ENCODE measurements around the gene KCNN4.

KCNN4 gene

DNA sequence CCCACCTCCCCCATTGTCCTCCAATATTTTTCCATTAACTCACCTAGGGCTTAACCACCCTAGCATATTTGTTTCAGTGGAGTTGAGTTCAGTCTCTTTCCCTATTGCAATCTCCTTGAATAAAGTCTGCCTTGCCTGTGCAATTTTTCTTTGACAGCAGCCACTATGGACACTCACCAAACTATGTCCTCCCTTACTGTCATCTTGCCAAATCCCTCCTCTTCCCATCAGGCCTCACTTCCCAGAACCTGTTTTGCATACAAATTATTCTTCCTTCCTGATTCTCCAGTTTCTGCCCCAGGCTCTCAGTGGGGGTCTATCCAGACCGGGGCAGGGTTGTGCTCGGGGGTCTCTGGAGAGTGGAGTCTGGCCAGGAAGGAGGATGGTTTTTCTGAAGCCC is 23.7 kb upstream of the KCNN4 start:
- WGBS (ENCODE audit: extremely low coverage, insufficient coverage, low lambda C conversion rate) = no CpG with 5 or more reads among the region's 2 CpGs
- H3K27me3 ChIP-seq (ENCODE audit: insufficient read depth, low read length, poor library complexity) = peaks cover 4% of the 10 kb centered on the region

DNA sequence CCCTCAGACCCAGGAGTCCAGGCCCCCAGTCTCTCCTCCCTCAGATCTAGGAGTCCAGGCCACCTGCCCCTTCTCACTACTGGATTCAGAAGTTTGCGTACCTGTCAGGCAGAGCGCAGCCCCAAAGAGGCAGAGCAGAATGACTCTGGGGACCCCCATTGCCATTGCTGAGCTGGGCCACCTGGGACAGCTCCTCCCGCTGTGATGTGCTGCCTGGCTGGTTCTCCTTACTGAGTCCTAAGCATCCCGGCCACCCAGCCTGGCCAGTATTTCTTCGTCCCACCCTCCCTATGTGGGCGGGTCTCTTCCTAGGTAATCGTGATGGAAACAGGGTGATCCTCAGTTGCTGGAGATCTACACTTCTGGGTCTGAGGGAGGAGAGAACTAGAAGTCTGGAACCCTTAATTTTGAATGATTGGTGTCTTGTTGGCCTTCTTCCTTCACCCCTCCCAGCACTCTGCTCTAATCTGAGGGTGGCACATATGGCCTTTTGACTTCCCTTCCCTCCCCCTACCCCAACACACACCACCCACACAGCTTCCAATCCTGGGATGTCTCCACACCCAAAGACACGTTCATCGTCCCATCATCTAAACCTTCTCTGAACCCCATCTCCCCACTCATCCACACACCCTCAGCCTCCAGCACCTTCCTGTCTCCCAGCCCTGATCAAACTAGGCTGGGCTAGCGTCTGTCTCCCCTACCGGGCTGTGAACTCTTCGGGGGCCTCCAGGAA is 21.6 kb upstream of the KCNN4 start, which contains the start of gene LYPD5:
TSS of gene LYPD5 (minus strand) at position 232 of the 736 bp plus-strand sequence. CDS start at position 165, 67 bp downstream.
- Histone ChIP-seq H2BK5ac (ENCODE audit: low read length) (no peak within 1 kb of the TSS), H3K4ac (ENCODE audit: low read depth, low read length) (no peak within 1 kb of the TSS), H3K4me1 (ENCODE audit: control insufficient read depth, low read depth, low read length) (no peaks in the 10 kb centered on the region), H3K79me2 (ENCODE audit: control insufficient read depth, insufficient read depth, low read length) (no peaks in the 10 kb centered on the region), H3K36me3 (ENCODE audit: control insufficient read depth, insufficient read depth, low read length) (no peaks in the 10 kb centered on the region), H3K4me2 (ENCODE audit: low read length) (no peak within 1 kb of the TSS), H4K5ac (ENCODE audit: low read length) (no peak within 1 kb of the TSS), H3K27me3 (ENCODE audit: insufficient read depth, low read length, poor library complexity) (peaks cover 4% of the 10 kb centered on the region), H3K23ac (ENCODE audit: low read length) (no peak within 1 kb of the TSS), H2AK5ac (ENCODE audit: low read length) (no peak within 1 kb of the TSS), H4K8ac (ENCODE audit: low read depth, low read length) (no peak within 1 kb of the TSS), H2BK120ac (ENCODE audit: low read depth, low read length) (no peak within 1 kb of the TSS), H2BK15ac (replicated peaks; ENCODE audit: low read depth) (no peak within 1 kb of the TSS), H3K79me1 (ENCODE audit: low read length) (no peaks in the 10 kb centered on the region), H3K4me3 (ENCODE audit: low read length) (no peak within 1 kb of the TSS), H3K18ac (ENCODE audit: low read length) (no peak within 1 kb of the TSS), H3K27ac (ENCODE audit: low read depth, low read length) (no peak within 1 kb of the TSS), H3K56ac (ENCODE audit: low read length) (no peak within 1 kb of the TSS), H3K9ac (ENCODE audit: low read length) (no peak within 1 kb of the TSS)
- no peak for DNase-seq
- WGBS (ENCODE audit: extremely low coverage, insufficient coverage, low lambda C conversion rate) = no CpG with 5 or more reads among the region's 12 CpGs

More for the DNA sequence above, 23.7 kb upstream of the KCNN4 start:
- H2AK5ac ChIP-seq (ENCODE audit: low read length) = no peak overlapping the region
- no peak overlapping the region for H3K23ac ChIP-seq (ENCODE audit: low read length)
- H3K79me1 ChIP-seq (ENCODE audit: low read length) = no peaks in the 10 kb centered on the region
- H2BK15ac ChIP-seq (replicated peaks; ENCODE audit: low read depth) = no peak overlapping the region
- no peaks in the 10 kb centered on the region for H3K36me3 ChIP-seq (ENCODE audit: control insufficient read depth, insufficient read depth, low read length)
- H3K4ac ChIP-seq (ENCODE audit: low read depth, low read length) = no peak overlapping the region
- H3K4me3 ChIP-seq (ENCODE audit: low read length) = no peak overlapping the region
- no peak overlapping the region for H3K9ac ChIP-seq (ENCODE audit: low read length)
- H3K27ac ChIP-seq (ENCODE audit: low read depth, low read length) = no peak overlapping the region
- no peak overlapping the region for H3K56ac ChIP-seq (ENCODE audit: low read length)
- no peak overlapping the region for H3K18ac ChIP-seq (ENCODE audit: low read length)
- no peak overlapping the region for H2BK5ac ChIP-seq (ENCODE audit: low read length)
- H4K8ac ChIP-seq (ENCODE audit: low read depth, low read length) = no peak overlapping the region
- no peak overlapping the region for H3K4me2 ChIP-seq (ENCODE audit: low read length)
- no peak overlapping the region for H2BK120ac ChIP-seq (ENCODE audit: low read depth, low read length)
- no peak overlapping the region for H4K5ac ChIP-seq (ENCODE audit: low read length)
- no peaks in the 10 kb centered on the region for H3K4me1 ChIP-seq (ENCODE audit: control insufficient read depth, low read depth, low read length)
- no peaks in the 10 kb centered on the region for H3K79me2 ChIP-seq (ENCODE audit: control insufficient read depth, insufficient read depth, low read length)
- no peak for DNase-seq

DNA sequence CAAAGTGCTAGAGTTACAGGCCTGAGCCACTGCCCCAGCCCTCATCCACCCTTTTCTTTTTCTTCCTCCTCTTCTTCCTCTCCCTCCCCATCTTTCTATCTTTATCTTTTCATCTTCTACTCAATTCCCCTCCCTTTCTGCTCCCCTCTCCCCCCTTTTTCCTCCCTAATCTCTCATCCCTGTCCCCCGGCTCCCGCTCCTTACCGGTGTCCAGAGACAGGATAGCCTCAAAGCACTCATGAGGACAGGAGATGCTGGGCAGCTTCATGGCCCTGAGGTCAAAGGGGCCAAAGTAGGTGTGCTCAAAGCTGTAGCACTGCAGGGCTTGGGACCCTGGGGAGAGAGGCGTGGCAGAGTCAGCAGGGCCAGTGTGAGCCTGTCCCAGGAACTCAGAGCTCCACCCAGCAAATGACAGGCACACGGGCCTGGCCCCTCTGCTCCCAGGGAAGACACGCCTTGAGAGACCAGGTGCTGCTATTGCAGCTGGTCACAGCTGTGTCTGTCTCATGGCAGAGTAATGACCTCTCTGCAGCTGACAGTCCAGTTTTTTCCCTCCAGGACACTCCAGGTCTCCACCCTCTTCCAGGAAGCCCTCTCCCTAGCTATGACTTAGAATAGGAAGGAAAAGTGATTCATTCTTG is 18.8 kb upstream of the KCNN4 start:
- Histone ChIP-seq H3K4me2 (ENCODE audit: low read length) (no peak overlapping the region), H3K4me1 (ENCODE audit: control insufficient read depth, low read depth, low read length) (no peaks in the 10 kb centered on the region), H3K79me2 (ENCODE audit: control insufficient read depth, insufficient read depth, low read length) (no peaks in the 10 kb centered on the region), H3K56ac (ENCODE audit: low read length) (no peak overlapping the region), H2BK15ac (replicated peaks; ENCODE audit: low read depth) (no peak overlapping the region), H4K5ac (ENCODE audit: low read length) (no peak overlapping the region), H3K23ac (ENCODE audit: low read length) (no peak overlapping the region), H3K18ac (ENCODE audit: low read length) (no peak overlapping the region), H3K79me1 (ENCODE audit: low read length) (no peaks in the 10 kb centered on the region), H2BK120ac (ENCODE audit: low read depth, low read length) (no peak overlapping the region), H3K27me3 (ENCODE audit: insufficient read depth, low read length, poor library complexity) (peaks cover 4% of the 10 kb centered on the region), H3K4me3 (ENCODE audit: low read length) (no peak overlapping the region), H4K8ac (ENCODE audit: low read depth, low read length) (no peak overlapping the region), H2AK5ac (ENCODE audit: low read length) (no peak overlapping the region), H3K27ac (ENCODE audit: low read depth, low read length) (no peak overlapping the region), H2BK5ac (ENCODE audit: low read length) (no peak overlapping the region), H3K36me3 (ENCODE audit: control insufficient read depth, insufficient read depth, low read length) (no peaks in the 10 kb centered on the region), H3K9ac (ENCODE audit: low read length) (no peak overlapping the region), H3K4ac (ENCODE audit: low read depth, low read length) (no peak overlapping the region)
- 100% methylated on average over 1 of the region's 6 CpGs for WGBS (ENCODE audit: extremely low coverage, insufficient coverage, low lambda C conversion rate)
- DNase-seq = no peak

DNA sequence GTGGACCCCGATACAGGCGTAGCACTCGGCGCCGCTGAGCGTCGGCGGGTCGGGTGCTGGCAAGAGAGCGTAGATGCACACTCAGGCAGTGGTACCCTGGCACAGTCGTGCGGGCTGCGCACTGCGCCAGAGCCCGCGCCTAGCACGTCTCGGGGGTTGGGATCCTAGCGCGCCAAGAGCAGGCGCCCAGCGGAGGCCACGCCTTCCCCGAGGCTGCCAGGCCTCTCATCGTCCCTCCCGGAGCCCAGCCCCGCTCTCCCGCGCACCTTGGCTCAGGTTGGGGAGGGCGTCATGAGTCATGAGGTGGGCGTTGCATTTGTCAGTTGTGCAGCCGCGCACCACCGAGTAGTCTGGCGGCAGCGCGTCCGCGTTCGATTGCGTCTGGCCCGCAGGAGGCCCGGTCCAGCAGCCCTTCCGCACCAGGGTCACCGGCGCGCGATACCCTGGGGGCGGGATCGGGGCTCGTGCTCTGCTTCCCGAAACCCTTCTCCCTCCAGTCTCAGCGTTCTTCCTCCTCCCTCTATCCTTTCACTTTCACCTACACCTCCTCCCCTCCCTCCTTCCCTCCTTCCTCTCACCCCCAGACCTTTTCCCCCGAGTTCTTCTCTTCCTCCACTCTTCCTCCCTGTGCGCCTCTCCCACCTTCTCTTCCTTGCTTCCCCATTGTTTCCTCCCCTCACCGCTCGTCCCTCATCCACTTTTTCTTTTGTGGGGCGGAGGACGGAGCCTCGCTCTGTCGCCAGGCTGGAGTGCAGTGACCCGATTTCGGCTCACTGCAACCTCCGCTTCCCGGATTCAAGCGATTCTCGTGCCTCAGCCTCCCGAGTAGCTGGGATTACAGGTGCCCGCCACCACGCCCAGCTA is 18.0 kb upstream of the KCNN4 start:
- Histone ChIP-seq H2BK120ac (ENCODE audit: low read depth, low read length) (no peak overlapping the region), H3K79me1 (ENCODE audit: low read length) (no peaks in the 10 kb centered on the region), H3K9ac (ENCODE audit: low read length) (peak overlapping the region; percentile 1), H2BK15ac (replicated peaks; ENCODE audit: low read depth) (no peak overlapping the region), H4K5ac (ENCODE audit: low read length) (no peak overlapping the region), H3K4me2 (ENCODE audit: low read length) (peak overlapping the region; percentile 62), H4K8ac (ENCODE audit: low read depth, low read length) (no peak overlapping the region), H3K27me3 (ENCODE audit: insufficient read depth, low read length, poor library complexity) (peaks cover 4% of the 10 kb centered on the region), H2AK5ac (ENCODE audit: low read length) (no peak overlapping the region), H3K36me3 (ENCODE audit: control insufficient read depth, insufficient read depth, low read length) (no peaks in the 10 kb centered on the region), H3K56ac (ENCODE audit: low read length) (peak overlapping the region; percentile 78), H3K4me1 (ENCODE audit: control insufficient read depth, low read depth, low read length) (no peaks in the 10 kb centered on the region), H2BK5ac (ENCODE audit: low read length) (no peak overlapping the region), H3K4me3 (ENCODE audit: low read length) (peak overlapping the region; percentile 2), H3K79me2 (ENCODE audit: control insufficient read depth, insufficient read depth, low read length) (no peaks in the 10 kb centered on the region), H3K18ac (ENCODE audit: low read length) (no peak overlapping the region), H3K4ac (ENCODE audit: low read depth, low read length) (no peak overlapping the region), H3K27ac (ENCODE audit: low read depth, low read length) (no peak overlapping the region), H3K23ac (ENCODE audit: low read length) (peak overlapping the region; percentile 1)
- no CpG with 5 or more reads among the region's 70 CpGs for WGBS (ENCODE audit: extremely low coverage, insufficient coverage, low lambda C conversion rate)
- DNase-seq = peak; percentile 76

DNA sequence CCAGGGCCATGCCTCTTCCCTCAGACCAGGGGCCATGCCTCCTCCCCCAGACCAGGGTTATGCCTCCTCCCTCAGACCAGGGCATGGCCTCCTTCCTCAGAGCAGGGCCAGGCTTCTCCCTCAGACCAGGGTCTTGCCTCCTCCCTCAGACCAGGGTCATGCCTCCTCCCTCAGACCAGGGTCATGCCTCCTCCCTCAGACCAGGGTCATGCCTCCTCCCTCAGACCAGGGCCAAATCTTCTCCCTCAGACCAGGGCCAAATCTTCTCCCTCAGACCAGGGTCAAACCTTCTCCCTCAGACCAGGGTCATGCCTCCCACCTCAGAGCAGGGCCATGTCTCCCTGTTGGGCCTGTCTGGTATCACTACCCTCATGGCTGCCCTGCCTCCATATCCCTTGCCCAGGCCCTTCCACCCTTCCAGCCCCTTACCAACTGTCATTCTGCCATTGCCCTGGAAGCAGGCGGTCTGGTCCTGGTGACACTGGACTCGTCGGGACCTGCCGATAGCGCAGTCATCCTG is 17.3 kb upstream of the KCNN4 start:
- no peak overlapping the region for H2BK120ac ChIP-seq (ENCODE audit: low read depth, low read length)
- H3K79me1 ChIP-seq (ENCODE audit: low read length) = no peaks in the 10 kb centered on the region
- H3K79me2 ChIP-seq (ENCODE audit: control insufficient read depth, insufficient read depth, low read length) = no peaks in the 10 kb centered on the region
- no peaks in the 10 kb centered on the region for H3K4me1 ChIP-seq (ENCODE audit: control insufficient read depth, low read depth, low read length)
- no peak overlapping the region for H2AK5ac ChIP-seq (ENCODE audit: low read length)
- H3K27me3 ChIP-seq (ENCODE audit: insufficient read depth, low read length, poor library complexity) = peaks cover 4% of the 10 kb centered on the region
- no CpG with 5 or more reads among the region's 5 CpGs for WGBS (ENCODE audit: extremely low coverage, insufficient coverage, low lambda C conversion rate)
- no peak overlapping the region for H4K8ac ChIP-seq (ENCODE audit: low read depth, low read length)
- H3K27ac ChIP-seq (ENCODE audit: low read depth, low read length) = no peak overlapping the region
- peak overlapping the region; percentile 62 for H3K4me2 ChIP-seq (ENCODE audit: low read length)
- peak overlapping the region; percentile 1 for H3K23ac ChIP-seq (ENCODE audit: low read length)
- no peak overlapping the region for H3K4me3 ChIP-seq (ENCODE audit: low read length)
- no peak overlapping the region for H2BK15ac ChIP-seq (replicated peaks; ENCODE audit: low read depth)
- H3K18ac ChIP-seq (ENCODE audit: low read length) = no peak overlapping the region
- H3K36me3 ChIP-seq (ENCODE audit: control insufficient read depth, insufficient read depth, low read length) = no peaks in the 10 kb centered on the region
- H4K5ac ChIP-seq (ENCODE audit: low read length) = no peak overlapping the region
- DNase-seq = no peak
- no peak overlapping the region for H3K4ac ChIP-seq (ENCODE audit: low read depth, low read length)
- no peak overlapping the region for H2BK5ac ChIP-seq (ENCODE audit: low read length)
- H3K9ac ChIP-seq (ENCODE audit: low read length) = peak overlapping the region; percentile 1
- peak overlapping the region; percentile 78 for H3K56ac ChIP-seq (ENCODE audit: low read length)

Data from mesendoderm (in vitro differentiated cells).